ENCODE results near the gene GPRC6A.
"Not testable (repeated sequence)": the region's sequence is repeated elsewhere in the genome, so short reads cannot be mapped to it uniquely, and the experiment has no call there.

GPRC6A gene

GRCh38 chr6:116828983-116829382 lies at the start of gene GPRC6A:
Gene GPRC6A (minus strand): TSS chr6:116829083. CDS start chr6:116829013, 70 bp downstream.
- DNase-seq (ENCODE audit: low read depth in 2 of 3, low spot score in 2 of 3), result no peak

- DNase-seq (ENCODE audit: low read depth in 2 of 3, low spot score in 2 of 3), result no peak
These were observed 48.9 kb upstream of the GPRC6A start for GRCh38 chr6:116877743-116878142.

- no peak for DNase-seq (ENCODE audit: low read depth in 2 of 3, low spot score in 2 of 3)
These were observed 48.0 kb upstream of the GPRC6A start, which contains the start of gene RFX6 for GRCh38 chr6:116876635-116877611. Gene RFX6 (plus strand): TSS chr6:116877242. CDS start chr6:116877276, 34 bp downstream.

- DNase-seq (ENCODE audit: low read depth in 2 of 3, low spot score in 2 of 3), result no peak
These were observed 47.2 kb upstream of the GPRC6A start for GRCh38 chr6:116876107-116876506.

- no peak for DNase-seq (ENCODE audit: low read depth in 2 of 3, low spot score in 2 of 3)
These were observed 43.9 kb upstream of the GPRC6A start for GRCh38 chr6:116872771-116873170.

GRCh38 chr6:116866281-116866871 lies 37.5 kb upstream of the GPRC6A start:
- DNase-seq (ENCODE audit: low read depth in 2 of 3, low spot score in 2 of 3), result no peak

GRCh38 chr6:116859264-116859663 lies 30.4 kb upstream of the GPRC6A start:
- no peak for DNase-seq (ENCODE audit: low read depth in 2 of 3, low spot score in 2 of 3)

GRCh38 chr6:116858060-116858459 lies 29.2 kb upstream of the GPRC6A start:
- DNase-seq (ENCODE audit: low read depth in 2 of 3, low spot score in 2 of 3), result no peak

- no peak for DNase-seq (ENCODE audit: low read depth in 2 of 3, low spot score in 2 of 3)
These were observed 18.3 kb upstream of the GPRC6A start for GRCh38 chr6:116847227-116847626.

GRCh38 chr6:116842459-116842858 lies 13.6 kb upstream of the GPRC6A start:
- DNase-seq (ENCODE audit: low read depth in 2 of 3, low spot score in 2 of 3), result no peak

- no peak for DNase-seq (ENCODE audit: low read depth in 2 of 3, low spot score in 2 of 3)
These were observed 11.2 kb upstream of the GPRC6A start for GRCh38 chr6:116840091-116840490.

- no peak for DNase-seq (ENCODE audit: low read depth in 2 of 3, low spot score in 2 of 3)
These were observed 7.9 kb upstream of the GPRC6A start for GRCh38 chr6:116836606-116837342.

GRCh38 chr6:116834526-116834925 lies 5.6 kb upstream of the GPRC6A start:
- DNase-seq (ENCODE audit: low read depth in 2 of 3, low spot score in 2 of 3), result not testable (repeated sequence)

GRCh38 chr6:116827561-116828240 lies 1.2 kb downstream of the GPRC6A start:
- no peak for DNase-seq (ENCODE audit: low read depth in 2 of 3, low spot score in 2 of 3)

GRCh38 chr6:116816336-116816735 lies 12.5 kb downstream of the GPRC6A start:
- not testable (repeated sequence) for DNase-seq (ENCODE audit: low read depth in 2 of 3, low spot score in 2 of 3)

GRCh38 chr6:116812051-116812650 lies 16.7 kb downstream of the GPRC6A start:
- no peak for DNase-seq (ENCODE audit: low read depth in 2 of 3, low spot score in 2 of 3)

GRCh38 chr6:116801971-116802370 lies 26.9 kb downstream of the GPRC6A start:
- no peak for DNase-seq (ENCODE audit: low read depth in 2 of 3, low spot score in 2 of 3)

GRCh38 chr6:116799945-116800344 lies 28.9 kb downstream of the GPRC6A start:
- DNase-seq (ENCODE audit: low read depth in 2 of 3, low spot score in 2 of 3), result no peak

- no peak for DNase-seq (ENCODE audit: low read depth in 2 of 3, low spot score in 2 of 3)
These were observed 31.3 kb downstream of the GPRC6A start for GRCh38 chr6:116797585-116797984.

- DNase-seq (ENCODE audit: low read depth in 2 of 3, low spot score in 2 of 3), result no peak
These were observed 35.7 kb downstream of the GPRC6A start for GRCh38 chr6:116793224-116793623.

- DNase-seq (ENCODE audit: low read depth in 2 of 3, low spot score in 2 of 3), result no peak
These were observed 45.0 kb downstream of the GPRC6A start for GRCh38 chr6:116783852-116784251.
